Endothelial cell of umbilical vein (primary cell): ENCODE results near the gene KCNH1.

Experiments used
- CTCF ChIP-seq, 2 donors: IDR thresholded peaks; 1 replicate in 1 of 2; 2 replicates in 1 of 2; pipeline ENCODE4 v1.5.1; 2011; ENCODE audit warnings: low read length in 2 of 2, mild to moderate bottlenecking in 2 of 2, moderate library complexity in 2 of 2, control low read depth in 1 of 2, inconsistent platforms in 1 of 2, low read depth in 1 of 2; ENCODE audit not compliant: insufficient read depth in 1 of 2; ENCODE audit errors: extremely low read depth in 1 of 2
- EZH2 ChIP-seq: IDR thresholded peaks from 2 replicates; pipeline ENCODE4 v1.6.1; 2012; ENCODE audit warnings: borderline replicate concordance, low read depth, mild to moderate bottlenecking, moderate library complexity, low read length, inconsistent platforms; ENCODE audit not compliant: severe bottlenecking
- TF ChIP-seq, protein P1 (sequence below): IDR thresholded peaks from 2 replicates; pipeline ENCODE4 v1.6.1; 2011; ENCODE audit not compliant: insufficient read depth, insufficient read length

DNA sequence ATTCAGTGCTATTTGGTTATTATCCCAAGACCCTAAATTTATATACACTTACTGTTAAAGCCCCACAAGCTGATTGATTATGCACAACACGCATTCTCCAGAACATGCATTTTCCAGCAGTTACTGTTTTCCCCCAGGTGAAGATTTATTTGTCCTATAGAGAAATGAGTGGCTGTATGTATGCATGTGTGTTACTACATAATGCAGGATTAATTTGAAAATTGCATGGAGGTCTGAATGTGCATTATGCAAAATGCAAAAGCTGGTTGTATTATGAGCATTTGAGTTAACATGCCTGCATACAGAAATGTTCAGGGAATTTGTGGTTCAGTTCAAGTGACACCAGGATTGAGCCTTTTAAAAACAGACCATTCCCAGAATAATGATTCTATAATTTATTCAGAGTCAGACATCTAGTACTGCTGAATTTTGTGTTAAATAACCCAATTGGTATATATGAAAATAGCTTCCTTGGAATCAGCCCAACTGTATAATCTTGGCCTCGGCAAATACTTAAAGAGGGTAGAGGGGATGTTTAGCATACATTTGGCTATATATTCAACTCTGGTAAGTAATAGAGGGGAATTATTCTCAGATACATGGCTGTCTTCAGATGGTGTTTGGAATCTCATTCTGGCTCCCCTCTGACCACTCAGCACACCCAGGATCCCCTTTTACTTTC lies 485.2 kb downstream of the KCNH1 start:
- TF ChIP-seq, protein P1, sequence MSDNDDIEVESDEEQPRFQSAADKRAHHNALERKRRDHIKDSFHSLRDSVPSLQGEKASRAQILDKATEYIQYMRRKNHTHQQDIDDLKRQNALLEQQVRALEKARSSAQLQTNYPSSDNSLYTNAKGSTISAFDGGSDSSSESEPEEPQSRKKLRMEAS: no peak
- no peak for TF ChIP-seq CTCF (IDR thresholded peaks at IDR 0.05; ENCODE audit: extremely low read depth in 1 of 2, insufficient read depth in 1 of 2, low read depth in 1 of 2, low read length in 2 of 2)
- TF ChIP-seq EZH2: no peak
